Esophagus squamous epithelium (tissue), 5 donors: ENCODE data around the gene CTNNAL1. TPM values are rescaled to one million over a fixed set of nuclear protein-coding genes. Genes with fewer than 3 reads are reported as not detected.
A peak's percentile ranks its signal among the peaks of the same experiment; 100 is the strongest.

Experiments used
- DNase-seq: peaks from one replicate; lab custom pipeline; 2025; lab: John Stamatoyannopoulos, UW
- H3K27ac ChIP-seq, 4 donors: fragments of 200-600 bp; sonication (generic); one replicate each; pipeline ENCODE4 v1.5.1; 2016 to 2019; ENCODE audit warnings: mild to moderate bottlenecking in 1 of 4
- H3K27me3 ChIP-seq, 4 donors: fragments of 200-600 bp; sonication (generic); 1 replicate in 3 of 4; 2 replicates in 1 of 4; pipeline versions ENCODE4 v1.5.1 to v1.6.0; 2017 to 2021; ENCODE audit warnings: antibody characterized with exemption in 1 of 4
- H3K36me3 ChIP-seq, 3 donors: fragments of 200-600 bp; sonication (generic); one replicate each; pipeline ENCODE4 v1.5.1; 2016 to 2019
- H3K4me1 ChIP-seq, 3 donors: fragments of 200-600 bp; sonication (generic); one replicate each; pipeline ENCODE4 v1.5.1; 2017 to 2019
- H3K4me3 ChIP-seq, 4 donors: fragments of 200-600 bp; sonication (generic); 1 replicate in 3 of 4; 2 replicates in 1 of 4; pipeline ENCODE4 v1.5.1; 2016 to 2019; ENCODE audit warnings: mild to moderate bottlenecking in 2 of 4, moderate library complexity in 1 of 4
- H3K9me3 ChIP-seq, 3 donors: fragments of 200-600 bp; sonication (generic); one replicate each; pipeline ENCODE4 v1.5.1; 2016 to 2019
- POLR2A ChIP-seq, 4 donors: fragments of 450-650 bp; IDR thresholded peaks; one replicate each; pipeline ENCODE4 v1.6.1; 2017; ENCODE audit warnings: antibody characterized with exemption in 4 of 4, mild to moderate bottlenecking in 4 of 4, moderate library complexity in 3 of 4
- WGBS, 2 donors: methylation state at CpG; one replicate each; pipeline ENCODE4 v1.1.5; 2018; 5-methylcytosine and 5-hydroxymethylcytosine counted together
- intact Hi-C: fragments of 100-400 bp; cut with DNase I; formaldehyde crosslinking; loops from one replicate; pipeline ENCODE4 v1.15.0; 2022
- total RNA-seq, 4 donors: library from RNA; depleted of rRNA; stranded (reverse); fragments of >200 nt; gene quantifications; one replicate each; pipeline ENCODE4 v1.1.0, GENCODE V29; 2016
- TF ChIP-seq, protein P1 (sequence below), 6 experiments: fragments of 450-650 bp in 4 of 6; fragments of 200-600 bp in 2 of 6; sonication (generic) in 2 of 6; IDR thresholded peaks; one replicate each; pipeline ENCODE4 v1.5.1; 2016 to 2019; ENCODE audit warnings: antibody characterized with exemption in 6 of 6, mild to moderate bottlenecking in 4 of 6, moderate library complexity in 4 of 6
- donor health status: DM: yes; HTN: yes; CAD: no.

The CTNNAL1 gene
- total RNA-seq, 4 donors from 2014 or later, result 7.5 to 31.3 (median 15.7) TPM

DNA sequence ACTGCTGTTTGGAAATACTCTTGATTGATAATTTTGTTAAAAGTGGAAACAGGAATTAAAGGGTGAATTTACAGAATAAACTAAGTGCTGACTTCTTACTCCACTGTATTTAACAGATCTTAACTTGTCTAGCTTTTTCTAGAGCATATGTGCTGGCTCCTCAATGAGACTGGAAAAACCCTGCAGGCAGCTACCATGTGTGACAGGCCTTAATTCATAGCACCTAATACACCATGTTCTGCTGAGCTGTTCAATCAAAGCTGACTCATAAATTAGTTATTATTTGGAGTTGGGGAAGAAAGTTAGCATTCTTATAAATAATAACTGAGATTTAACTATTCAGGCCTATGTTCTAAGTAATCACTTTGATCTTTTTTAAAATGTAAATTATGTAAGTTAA, 29.4 kb downstream of the CTNNAL1 start:
- peaks cover 0 to 11% (median 0%) of the 10 kb centered on the region in 3 donors for H3K36me3 ChIP-seq
- H3K4me3 ChIP-seq, result no peak overlapping the region
- no peaks in the 10 kb centered on the region for H3K9me3 ChIP-seq
- no peak for DNase-seq
- H3K4me1 ChIP-seq, result peaks cover 0 to 8% (median 0%) of the 10 kb centered on the region in 3 donors
- no peaks in the 10 kb centered on the region for H3K27me3 ChIP-seq
- no peak overlapping the region for H3K27ac ChIP-seq
- intact Hi-C loops, result no loop called here
- TF ChIP-seq, protein P1, sequence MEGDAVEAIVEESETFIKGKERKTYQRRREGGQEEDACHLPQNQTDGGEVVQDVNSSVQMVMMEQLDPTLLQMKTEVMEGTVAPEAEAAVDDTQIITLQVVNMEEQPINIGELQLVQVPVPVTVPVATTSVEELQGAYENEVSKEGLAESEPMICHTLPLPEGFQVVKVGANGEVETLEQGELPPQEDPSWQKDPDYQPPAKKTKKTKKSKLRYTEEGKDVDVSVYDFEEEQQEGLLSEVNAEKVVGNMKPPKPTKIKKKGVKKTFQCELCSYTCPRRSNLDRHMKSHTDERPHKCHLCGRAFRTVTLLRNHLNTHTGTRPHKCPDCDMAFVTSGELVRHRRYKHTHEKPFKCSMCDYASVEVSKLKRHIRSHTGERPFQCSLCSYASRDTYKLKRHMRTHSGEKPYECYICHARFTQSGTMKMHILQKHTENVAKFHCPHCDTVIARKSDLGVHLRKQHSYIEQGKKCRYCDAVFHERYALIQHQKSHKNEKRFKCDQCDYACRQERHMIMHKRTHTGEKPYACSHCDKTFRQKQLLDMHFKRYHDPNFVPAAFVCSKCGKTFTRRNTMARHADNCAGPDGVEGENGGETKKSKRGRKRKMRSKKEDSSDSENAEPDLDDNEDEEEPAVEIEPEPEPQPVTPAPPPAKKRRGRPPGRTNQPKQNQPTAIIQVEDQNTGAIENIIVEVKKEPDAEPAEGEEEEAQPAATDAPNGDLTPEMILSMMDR (IDR thresholded peaks at IDR 0.05), result peak in 1 of 6 experiments; percentile 14
- no peak for TF ChIP-seq POLR2A (IDR thresholded peaks at IDR 0.05)

GRCh38 chr9:108980893-108981292, 32.4 kb downstream of the CTNNAL1 start:
- DNase-seq, result no peak
- no peaks in the 10 kb centered on the region for H3K9me3 ChIP-seq
- TF ChIP-seq POLR2A (IDR thresholded peaks at IDR 0.05), result no peak
- TF ChIP-seq, protein P1 (IDR thresholded peaks at IDR 0.05), result no peak
- no peaks in the 10 kb centered on the region for H3K27me3 ChIP-seq
- intact Hi-C loops, result no loop called here
- H3K36me3 ChIP-seq, result peaks cover 0 to 6% (median 0%) of the 10 kb centered on the region in 3 donors
- H3K4me3 ChIP-seq, result no peak overlapping the region
- H3K27ac ChIP-seq, result no peak overlapping the region
- WGBS, 2 donors, result 83 to 94% methylated on average over 2 of the region's 2 CpGs
- peaks cover 0 to 22% (median 7%) of the 10 kb centered on the region in 3 donors for H3K4me1 ChIP-seq

DNA sequence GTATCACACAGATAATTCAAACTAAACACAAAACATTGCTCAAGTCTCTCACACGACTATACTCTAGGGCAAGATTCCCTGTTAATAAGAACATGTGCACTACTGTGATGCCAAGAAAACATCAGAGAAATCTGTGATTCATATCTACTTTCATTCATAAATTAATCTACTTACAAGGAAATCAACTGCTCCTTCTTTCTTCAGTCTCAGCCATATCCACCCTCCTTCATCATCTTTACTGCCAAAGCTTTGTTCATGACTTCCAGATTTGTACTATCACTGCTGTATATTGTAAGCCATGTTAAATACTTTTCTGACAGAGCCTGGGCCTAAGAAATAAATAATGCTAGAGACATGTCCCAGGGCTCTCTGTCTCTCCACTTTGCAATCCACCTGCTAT, 35.1 kb downstream of the CTNNAL1 start:
- TF ChIP-seq POLR2A (IDR thresholded peaks at IDR 0.05), result no peak
- TF ChIP-seq, protein P1 (IDR thresholded peaks at IDR 0.05), result no peak
- Histone ChIP-seq H3K27ac (peak overlapping the region in 2 of 4 donors; percentile 19 to 56), H3K9me3 (no peaks in the 10 kb centered on the region), H3K4me1 (peaks cover 0 to 25% (median 7%) of the 10 kb centered on the region in 3 donors), H3K4me3 (no peak overlapping the region), H3K27me3 (no peaks in the 10 kb centered on the region), H3K36me3 (peaks cover 0 to 6% (median 0%) of the 10 kb centered on the region in 3 donors)
- 25 to 28% methylated on average over 1 of the region's 1 CpG for WGBS, 2 donors
- intact Hi-C loops, result no loop called here
- no peak for DNase-seq

DNA sequence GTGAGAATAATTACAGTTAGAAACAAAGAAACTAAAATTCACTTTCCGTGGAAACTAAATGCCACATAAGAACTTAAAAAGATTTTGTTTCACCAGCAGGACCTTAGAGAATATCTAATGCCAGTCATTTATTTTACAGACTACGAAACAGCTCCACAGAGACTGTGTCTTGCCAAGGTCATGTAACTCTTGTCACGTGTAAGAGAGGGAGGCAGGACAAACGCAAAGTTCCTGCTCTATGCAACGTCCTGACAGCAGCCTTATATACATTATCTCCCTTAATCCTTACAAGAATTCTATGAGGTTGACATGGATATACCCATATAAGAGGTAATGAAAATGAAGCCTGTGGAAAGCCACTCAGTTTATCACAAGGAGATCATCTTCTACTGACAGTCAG, 39.4 kb downstream of the CTNNAL1 start:
- peaks cover 0 to 27% (median 7%) of the 10 kb centered on the region in 3 donors for H3K4me1 ChIP-seq
- WGBS, 2 donors, result 65 to 81% methylated on average over 5 of the region's 5 CpGs
- H3K27ac ChIP-seq, result no peak overlapping the region
- no peaks in the 10 kb centered on the region for H3K27me3 ChIP-seq
- H3K36me3 ChIP-seq, result peaks cover 0 to 3% (median 0%) of the 10 kb centered on the region in 3 donors
- no peaks in the 10 kb centered on the region for H3K9me3 ChIP-seq
- intact Hi-C loops, result no loop called here
- TF ChIP-seq, protein P1 (IDR thresholded peaks at IDR 0.05), result no peak
- H3K4me3 ChIP-seq, result no peak overlapping the region
- DNase-seq, result no peak

DNA sequence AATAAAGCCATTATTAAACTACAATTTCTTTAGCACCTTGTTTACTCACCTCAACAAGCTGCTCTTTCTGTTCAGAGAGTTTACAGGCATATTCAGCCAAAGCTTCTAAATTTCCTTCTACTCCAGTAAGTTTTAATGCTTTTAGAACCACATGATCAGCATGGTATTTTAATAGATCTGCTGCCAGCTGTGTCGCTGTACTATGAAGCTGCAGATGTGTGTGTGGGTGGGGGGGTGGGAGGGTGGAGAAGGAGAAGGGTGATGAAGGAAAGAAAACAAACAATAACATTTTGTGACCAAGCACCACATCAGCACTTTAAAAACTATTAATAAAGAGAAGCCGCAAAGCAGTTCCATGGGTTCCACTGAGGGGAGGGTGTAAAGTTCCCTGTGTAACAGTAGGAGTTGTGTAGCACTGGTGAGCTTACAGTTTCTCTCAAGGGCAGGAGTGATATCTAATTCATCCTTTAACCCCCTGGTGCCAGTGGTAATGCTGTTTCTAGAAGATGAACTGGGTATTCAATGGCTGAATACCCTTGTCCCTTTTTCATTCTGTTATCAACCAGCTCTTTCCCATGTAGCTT, 40.6 kb downstream of the CTNNAL1 start:
- H3K4me3 ChIP-seq, result no peak overlapping the region
- intact Hi-C loops, result no loop called here
- H3K36me3 ChIP-seq, result no peaks in the 10 kb centered on the region
- H3K27ac ChIP-seq, result no peak overlapping the region
- peaks cover 0 to 15% (median 0%) of the 10 kb centered on the region in 3 donors for H3K4me1 ChIP-seq
- no peak for TF ChIP-seq POLR2A (IDR thresholded peaks at IDR 0.05)
- TF ChIP-seq, protein P1 (IDR thresholded peaks at IDR 0.05), result no peak
- no peaks in the 10 kb centered on the region for H3K9me3 ChIP-seq
- no peaks in the 10 kb centered on the region for H3K27me3 ChIP-seq
- 48 to 88% methylated on average over 2 of the region's 2 CpGs for WGBS, 2 donors
- no peak for DNase-seq
